HG02973 (cell line): ENCODE data around the gene CLDN11.

Experiments
- ATAC-seq: cut with Tn5 transposase; IDR thresholded peaks from one replicate; pipeline ENCODE4 v1.9.1; 2021; ENCODE audit warnings: moderate library complexity; ENCODE audit not compliant: unreplicated experiment

Gene CLDN11

GRCh38 chr3:170425491-170426239 is 7.0 kb downstream of the CLDN11 start:
- ATAC-seq = no peak

DNA sequence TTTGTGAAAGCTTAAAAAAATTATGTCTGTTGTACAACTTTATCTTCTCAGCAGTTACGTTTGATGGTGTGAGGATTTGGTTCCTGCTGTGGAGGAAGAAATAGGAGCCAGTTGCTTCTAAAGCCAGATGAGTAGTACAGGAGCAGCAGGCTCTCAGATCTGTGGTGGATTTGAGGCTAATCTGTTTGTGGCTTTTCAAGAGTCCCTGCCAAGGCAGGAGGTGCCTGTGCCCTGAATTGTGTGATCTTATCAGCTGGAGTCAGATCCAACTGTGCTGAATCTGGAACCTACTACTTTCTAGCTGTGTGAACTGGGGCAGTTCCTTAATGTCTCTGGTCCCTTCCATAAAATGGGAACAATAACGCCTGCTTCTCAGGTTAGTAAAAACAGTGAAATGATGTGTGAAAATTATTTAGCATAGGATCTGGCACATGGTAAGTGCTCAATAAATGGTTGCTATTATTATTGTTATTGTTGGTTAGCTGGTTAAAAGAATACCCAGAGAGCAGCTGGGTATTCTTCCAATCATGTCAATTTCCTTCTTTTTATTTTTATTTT is 7.7 kb downstream of the CLDN11 start:
- ATAC-seq = no peak

DNA sequence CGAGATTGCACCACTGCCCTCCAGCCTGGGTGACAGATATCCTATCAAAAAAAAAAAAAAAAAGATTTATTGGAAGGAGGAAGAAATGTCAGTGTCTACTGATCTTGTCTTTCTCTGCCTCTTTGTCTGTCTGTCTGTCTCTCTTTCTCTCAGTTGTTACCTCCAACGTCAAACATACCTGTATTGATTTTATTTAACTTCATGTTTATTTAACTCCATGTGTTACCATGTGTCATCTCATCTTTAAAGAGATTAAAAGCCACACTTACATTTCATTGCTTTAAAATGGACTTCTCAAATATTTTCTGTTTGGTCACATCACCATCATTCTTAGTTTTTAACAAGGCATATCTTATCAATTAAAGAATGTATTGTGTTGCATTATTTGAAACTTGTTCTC is 9.4 kb downstream of the CLDN11 start:
- ATAC-seq = no peak

GRCh38 chr3:170429050-170429449 is 10.4 kb downstream of the CLDN11 start:
- no peak for ATAC-seq

DNA sequence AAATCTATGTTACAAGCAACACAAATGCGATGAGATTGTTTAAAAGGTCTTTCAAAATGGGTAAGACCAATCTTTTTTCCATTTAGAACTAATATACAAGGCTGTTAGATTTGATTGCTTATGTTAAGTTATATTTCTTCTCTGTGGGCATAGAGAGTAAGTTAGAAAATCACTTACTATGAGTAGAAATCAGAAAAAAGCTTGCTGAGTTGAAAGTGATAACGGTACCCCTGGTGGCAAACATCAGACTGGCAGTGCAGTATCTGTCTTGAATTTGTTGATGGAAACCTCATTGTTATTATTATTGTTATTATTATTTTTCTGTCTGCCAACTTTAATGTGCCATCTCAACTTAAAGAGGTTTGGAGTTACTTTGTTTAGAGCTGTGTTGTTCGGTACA is 12.4 kb downstream of the CLDN11 start:
- no peak for ATAC-seq

DNA sequence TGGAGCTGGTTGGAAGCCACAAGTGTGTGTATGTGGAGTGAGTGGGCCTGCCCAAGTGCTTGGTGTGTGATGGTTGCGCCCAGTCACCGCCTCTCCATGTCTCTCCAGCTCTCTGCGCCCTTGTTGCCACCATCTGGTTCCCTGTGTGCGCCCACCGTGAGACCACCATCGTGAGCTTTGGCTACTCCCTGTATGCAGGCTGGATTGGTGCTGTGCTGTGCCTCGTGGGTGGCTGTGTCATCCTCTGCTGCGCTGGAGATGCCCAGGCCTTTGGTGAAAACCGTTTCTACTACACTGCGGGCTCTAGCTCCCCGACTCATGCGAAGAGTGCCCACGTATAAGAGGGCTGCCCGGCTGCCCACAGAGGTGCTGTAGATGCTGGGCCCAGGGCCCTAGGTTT is 13.7 kb downstream of the CLDN11 start:
- ATAC-seq = no peak

DNA sequence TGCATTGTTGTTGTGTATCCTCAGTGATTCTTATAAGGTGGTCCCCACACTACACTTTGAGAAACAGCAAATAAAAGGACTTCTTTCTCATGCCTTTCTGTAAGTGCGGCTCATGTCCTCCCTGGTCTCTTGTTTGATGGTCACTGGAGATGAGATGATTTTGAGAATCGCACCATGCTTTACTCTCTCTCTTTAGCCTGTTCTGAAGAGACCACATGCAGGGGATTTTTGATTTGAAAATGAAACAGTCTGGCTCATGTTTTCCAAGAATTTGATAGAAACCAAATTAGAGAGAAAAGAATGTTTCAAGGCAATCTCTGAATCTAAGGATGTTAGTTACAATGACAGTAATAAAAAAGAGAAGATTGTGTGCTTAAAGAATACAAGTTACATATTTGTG is 18.0 kb downstream of the CLDN11 start:
- no peak for ATAC-seq

GRCh38 chr3:170437176-170437575 is 18.5 kb downstream of the CLDN11 start:
- no peak for ATAC-seq

DNA sequence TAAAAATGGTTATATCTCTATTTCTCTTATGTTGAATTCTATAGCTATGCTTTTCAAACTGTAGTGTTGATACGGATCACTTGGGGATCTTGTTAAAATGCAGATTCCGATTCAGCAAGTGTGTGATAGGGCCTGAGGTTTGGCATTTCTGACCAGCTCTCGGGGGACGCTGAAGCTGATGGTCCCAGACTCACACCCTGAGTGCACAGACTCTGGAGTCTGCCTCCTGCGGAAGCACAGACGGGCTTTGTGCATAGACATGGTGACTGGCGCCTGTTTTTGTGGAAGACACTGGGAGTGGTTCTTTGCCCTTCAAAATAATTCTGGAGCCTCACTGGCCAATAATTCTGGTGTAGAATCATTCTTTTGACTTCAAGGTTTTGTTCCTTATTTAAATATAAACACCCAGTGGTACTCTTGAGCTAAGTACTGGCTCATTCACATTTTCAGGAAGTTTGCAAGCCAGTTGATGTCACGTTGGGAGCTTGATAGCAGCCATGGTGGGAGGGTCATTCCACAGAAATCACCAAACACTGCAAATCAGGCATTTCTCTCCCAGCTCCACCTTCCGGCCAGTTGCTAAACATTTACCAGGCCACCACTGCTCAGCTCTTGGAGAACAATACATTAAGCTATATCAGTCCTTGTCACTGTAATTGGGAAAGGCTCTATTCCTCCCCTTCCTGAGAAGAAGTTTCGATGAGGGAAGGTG is 19.2 kb downstream of the CLDN11 start:
- ATAC-seq = no peak

GRCh38 chr3:170438836-170439235 is 20.2 kb downstream of the CLDN11 start:
- no peak for ATAC-seq

DNA sequence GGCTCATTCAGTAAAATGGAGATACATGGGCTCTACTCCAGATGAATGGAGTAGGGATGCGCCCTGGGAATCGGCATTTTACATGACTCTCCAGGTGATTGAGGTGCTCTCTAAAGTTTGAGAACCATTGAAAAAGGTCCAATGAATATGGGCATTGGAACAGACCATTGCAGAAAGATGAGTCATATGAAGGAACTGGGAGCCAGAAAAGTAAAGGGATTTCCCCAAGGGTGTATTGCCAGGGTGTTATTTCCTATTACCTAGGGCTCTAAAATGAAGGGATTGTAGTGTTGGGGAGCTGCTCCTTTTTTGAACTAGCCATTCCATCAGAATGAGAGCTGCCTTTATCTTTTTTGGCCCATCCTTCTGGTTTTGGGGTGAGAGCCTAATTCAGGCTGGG is 21.7 kb downstream of the CLDN11 start:
- ATAC-seq = no peak

- ATAC-seq = no peak
Measured at GRCh38 chr3:170441412-170441811, 22.7 kb downstream of the CLDN11 start.

- ATAC-seq = no peak
Measured at GRCh38 chr3:170442947-170443346, 24.3 kb downstream of the CLDN11 start.

DNA sequence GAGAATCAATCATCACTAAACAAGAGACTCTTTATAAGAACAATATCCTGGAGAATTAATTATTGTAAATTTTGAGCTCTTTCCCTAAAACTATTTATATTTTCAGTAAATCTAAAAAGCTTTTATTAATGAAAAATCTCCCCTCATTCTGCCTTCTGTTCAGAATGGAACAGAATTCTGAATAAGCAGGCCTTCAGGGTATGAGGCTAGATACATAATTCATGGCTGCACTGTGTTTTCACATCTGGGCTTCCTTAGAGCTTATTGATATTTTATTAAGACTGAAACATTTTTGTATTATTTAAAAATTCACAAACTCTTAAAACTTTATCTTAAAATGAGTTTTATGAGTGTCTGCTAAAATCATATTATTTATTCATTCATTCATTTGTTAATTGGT is 24.8 kb downstream of the CLDN11 start:
- ATAC-seq = no peak

- no peak for ATAC-seq
Measured at GRCh38 chr3:170448584-170448983, 29.9 kb downstream of the CLDN11 start.

DNA sequence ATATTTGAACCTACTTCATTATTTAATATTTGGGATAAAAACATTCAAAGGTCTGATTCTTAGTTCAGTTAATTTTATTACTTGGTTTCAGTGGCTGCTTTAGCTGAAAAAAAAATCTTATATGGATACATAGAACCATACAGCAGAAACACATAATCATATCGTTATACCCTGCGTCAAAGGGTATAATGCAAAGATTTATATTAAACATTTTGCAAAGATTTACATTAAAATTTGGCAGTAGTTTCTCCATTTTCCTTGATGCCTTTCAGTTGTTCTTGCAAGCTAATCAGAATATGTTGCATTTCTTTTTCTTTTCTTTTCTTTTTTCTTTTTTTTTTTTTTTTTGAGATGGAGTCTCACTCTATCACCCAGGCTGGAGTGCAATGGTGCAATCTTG is 31.4 kb downstream of the CLDN11 start:
- ATAC-seq = no peak

GRCh38 chr3:170454509-170454908 is 35.8 kb downstream of the CLDN11 start:
- ATAC-seq = no peak

DNA sequence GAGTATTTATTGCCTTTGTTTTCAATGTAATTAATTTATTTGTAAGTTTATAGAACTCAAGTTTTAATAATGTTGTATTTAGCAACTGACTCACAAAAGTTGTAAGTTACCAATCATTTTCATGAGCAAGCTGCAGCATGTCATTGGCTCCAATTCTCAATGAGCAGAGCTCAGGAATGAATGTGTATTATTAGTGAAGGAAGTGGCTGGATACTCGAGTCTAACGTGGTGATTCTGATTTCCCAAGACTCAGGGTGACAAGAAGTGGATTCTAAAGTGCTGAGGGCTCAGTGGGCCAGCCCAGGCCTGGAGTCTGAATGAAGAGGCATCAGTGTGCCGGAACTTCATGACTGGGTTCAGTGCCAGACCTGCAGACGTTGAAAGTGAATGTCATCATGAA is 39.6 kb downstream of the CLDN11 start:
- ATAC-seq = no peak

GRCh38 chr3:170463011-170463410 is 44.3 kb downstream of the CLDN11 start:
- ATAC-seq = no peak

- no peak for ATAC-seq
Measured at GRCh38 chr3:170465955-170466354, 47.3 kb downstream of the CLDN11 start.

GRCh38 chr3:170467007-170467406 is 48.3 kb downstream of the CLDN11 start:
- ATAC-seq = no peak

DNA sequence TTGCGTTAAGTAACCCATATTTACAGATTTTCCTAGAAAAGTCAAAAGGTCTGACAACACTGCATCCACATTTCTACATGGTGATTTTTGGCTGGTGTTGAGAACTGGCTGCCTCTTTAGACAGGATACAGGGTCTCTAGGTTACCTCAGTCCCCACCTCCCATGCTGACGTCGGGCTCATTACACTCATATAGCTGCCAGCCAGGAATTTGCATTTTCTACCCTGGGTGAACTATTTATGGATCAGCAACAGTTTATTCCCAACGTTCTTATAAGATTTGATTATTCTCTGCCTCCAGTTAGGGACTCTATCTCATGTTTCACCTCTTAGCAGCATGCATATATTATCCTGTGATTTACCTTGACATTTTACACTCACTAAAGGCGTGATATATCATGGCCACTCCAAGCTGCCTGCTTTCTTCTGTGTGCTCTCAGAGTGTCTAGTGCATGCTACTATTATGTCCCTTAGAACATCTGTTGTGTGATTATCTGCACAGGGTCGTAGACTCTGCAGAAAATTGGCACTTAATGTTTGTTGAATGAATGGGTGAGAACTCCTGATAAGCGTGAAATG is 49.0 kb downstream of the CLDN11 start:
- no peak for ATAC-seq
